A204.1 (cell line): Measurements from ENCODE around the gene ACTMAP.

Experiments used
- FAIRE-seq: peaks from 2 replicates; lab custom pipeline; 2012; peaks lifted over from hg19 to GRCh38; lab: Jason Lieb, UNC

ACTMAP gene

DNA sequence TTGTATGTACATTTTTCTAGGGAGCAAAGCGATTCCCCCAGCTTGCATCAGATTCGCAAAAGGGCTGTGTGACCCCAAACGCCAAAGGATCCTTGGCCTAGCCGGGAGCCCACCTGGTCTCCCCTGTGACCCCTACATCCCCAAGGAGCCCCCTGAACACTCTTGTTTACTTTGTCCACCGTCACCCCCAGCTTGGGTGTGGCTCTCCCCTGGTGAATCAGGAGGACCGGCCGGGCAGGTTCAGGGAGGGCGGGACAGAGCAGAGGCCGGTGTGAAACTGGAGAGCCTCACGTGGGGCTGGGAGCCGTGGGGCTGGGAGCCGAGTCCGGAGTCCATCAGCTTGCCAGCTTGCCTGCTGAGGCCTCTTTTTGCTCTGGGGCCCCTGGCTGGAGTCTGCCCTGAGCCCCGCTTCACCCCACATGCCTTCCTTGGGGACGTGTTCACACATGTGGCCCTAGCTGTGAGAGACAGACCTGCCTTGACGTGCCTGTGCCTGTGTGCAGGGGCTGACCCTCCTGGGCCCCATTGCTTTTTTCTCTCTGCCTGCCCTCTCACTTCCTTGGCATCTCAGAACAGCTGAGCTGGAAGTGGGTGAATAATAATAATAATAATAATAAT, 31.4 kb downstream of the ACTMAP start:
- FAIRE-seq = no peak

DNA sequence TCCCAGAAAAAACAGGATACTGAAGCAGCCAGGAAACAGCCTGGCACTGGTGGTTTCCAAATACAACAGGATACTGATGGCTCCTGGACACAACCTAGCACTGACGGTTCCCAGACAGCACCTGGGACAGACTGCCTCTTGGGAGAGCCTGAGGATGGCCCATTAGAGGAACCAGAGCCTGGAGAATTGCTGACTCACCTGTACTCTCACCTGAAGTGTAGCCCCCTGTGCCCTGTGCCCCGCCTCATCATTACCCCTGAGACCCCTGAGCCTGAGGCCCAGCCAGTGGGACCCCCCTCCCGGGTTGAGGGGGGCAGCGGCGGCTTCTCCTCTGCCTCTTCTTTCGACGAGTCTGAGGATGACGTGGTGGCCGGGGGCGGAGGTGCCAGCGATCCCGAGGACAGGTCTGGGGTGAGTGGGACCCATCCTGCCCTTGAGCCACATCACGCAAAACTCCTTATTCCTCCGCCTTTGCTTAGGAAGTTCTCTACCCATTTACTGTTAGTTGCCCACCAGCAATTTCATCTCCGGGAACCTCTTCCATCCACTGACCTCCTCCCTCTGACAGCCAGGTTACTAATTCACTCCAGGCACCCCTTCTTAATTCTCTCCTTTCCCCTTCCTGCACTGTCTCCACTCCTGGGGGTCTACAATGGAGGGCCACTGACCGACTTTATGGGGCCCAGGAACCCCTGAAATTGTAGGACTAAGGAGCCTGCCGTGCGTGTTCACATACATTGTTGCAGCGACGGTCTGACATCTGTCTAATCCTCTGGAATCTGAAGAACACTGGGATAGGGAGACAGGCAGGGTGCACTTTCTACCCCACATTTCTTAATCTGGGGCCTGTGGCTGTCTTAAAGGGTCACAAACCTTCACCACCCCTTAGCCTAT, 32.1 kb downstream of the ACTMAP start:
- FAIRE-seq = no peak

DNA sequence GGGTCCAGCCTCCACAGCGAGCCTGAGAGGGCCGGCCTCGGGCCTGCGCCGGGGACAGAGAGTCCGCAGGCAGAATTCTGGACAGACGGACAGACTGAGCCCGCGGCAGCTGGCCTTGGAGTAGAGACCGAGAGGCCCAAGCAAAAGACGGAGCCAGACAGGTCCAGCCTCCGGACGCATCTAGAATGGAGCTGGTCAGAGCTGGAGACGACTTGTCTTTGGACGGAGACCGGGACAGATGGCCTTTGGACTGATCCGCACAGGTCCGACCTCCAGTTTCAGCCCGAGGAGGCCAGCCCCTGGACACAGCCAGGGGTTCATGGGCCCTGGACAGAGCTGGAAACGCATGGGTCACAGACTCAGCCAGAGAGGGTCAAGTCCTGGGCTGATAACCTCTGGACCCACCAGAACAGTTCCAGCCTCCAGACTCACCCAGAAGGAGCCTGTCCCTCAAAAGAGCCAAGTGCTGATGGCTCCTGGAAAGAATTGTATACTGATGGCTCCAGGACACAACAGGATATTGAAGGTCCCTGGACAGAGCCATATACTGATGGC, 32.9 kb downstream of the ACTMAP start:
- FAIRE-seq = no peak

DNA sequence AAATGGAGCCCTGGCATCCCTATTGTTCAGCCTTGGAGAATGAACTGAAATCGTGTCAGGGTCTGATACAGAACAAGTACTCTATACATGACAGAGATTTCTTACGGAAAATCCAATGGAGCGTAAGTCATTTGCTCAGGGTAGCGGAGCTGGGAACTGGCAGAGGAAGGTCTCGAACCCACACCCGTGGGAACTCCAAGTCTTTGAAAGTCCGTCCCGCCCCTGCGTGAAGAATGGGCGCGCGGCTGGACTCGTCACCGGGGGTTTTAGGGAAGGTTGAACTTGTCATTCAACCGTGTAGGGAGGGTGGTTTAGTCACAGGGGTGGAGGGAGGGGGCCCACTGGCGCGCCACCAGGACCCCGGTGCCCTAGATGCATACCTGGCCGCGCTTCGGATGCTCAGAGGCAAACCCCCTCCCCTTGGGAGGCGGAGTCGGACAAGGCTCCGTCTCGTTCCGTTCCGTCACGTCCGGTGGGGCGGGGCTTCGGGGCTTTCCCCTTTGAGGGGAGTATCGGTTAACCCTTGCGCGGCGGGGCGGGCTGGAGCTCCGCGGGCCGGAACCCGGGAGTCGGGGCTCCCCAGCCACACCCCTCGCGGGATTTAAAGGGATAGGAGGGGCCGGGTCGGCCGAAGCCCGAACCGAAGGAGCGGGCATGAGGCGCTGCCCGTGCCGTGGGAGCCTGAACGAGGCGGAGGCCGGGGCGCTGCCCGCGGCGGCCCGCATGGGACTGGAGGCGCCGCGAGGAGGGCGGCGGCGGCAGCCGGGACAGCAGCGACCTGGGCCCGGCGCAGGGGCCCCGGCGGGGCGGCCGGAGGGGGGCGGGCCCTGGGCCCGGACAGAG, 33.6 kb downstream of the ACTMAP start, which contains the start of the genes COQ8B and ITPKC:
COQ8B (minus strand) TSS at position 405 of the 843 bp plus-strand sequence. CDS start 2,254 bp downstream, outside the sequence.
ITPKC (plus strand) TSS at position 631 of the 843 bp plus-strand sequence; CDS start at position 655, 24 bp downstream.
- peak; percentile 93 for FAIRE-seq

DNA sequence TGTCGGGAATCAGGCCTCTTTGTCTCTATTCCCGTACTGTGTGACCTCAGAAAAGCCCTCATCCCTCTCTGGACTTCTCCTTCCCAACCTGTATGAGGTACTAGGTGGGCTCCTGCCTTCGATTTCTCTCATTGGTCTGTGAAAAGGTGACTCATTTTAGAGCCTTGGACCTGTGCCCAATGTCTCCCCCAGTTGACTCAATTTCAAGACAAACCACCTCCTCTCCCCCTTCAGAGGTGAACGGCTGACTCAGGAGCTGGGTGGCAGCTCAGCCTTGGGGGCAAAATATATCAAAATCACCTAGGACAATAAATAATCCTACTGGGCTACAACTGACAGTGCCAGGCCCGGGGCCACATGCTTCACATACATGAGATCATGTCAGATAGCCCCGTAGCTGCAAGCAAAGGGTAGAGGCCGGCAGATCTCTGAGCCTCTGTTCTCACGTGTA, 34.2 kb downstream of the ACTMAP start:
- FAIRE-seq = no peak

DNA sequence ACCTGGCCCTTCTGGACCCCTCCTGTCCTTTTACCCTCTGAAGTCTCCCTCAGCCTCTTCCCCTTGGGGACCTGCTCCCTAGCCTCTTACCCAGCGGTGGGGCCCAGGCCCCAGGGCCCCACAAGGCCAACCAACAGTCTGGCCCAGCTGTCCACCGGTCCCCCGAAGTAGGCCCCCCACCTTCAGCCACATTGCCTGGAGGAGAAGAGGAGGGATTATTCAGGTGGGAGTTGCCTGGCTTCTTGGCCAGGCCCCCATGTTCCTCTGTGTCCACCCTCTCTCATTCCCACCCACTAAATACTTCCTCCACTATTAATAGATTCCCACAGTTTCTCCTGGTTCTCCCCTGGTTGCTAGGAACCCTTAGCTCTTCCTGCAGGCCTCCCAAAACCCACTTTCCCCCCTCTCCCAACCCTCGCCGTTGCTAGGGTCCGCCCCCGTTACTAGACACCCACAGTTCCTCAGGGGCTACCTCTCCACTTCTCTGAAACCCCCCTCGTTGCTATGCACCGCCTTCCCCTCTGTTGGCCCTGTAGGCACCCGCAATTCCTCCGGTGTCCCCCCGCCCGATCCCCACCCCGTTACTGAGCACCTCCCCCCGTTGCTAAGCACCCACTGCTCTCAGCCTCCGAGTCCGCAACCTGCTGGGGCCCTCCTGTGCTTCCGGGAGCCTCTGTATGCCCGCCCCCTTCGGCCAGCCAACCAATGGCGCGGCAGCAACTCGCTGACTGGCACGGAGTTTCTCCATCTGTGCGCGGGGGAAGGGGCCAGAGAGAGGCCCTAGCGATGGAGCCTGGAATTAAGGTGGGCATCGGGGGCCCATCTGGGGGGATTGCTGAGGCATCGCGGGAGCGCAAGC, 35.6 kb downstream of the ACTMAP start:
- no peak for FAIRE-seq

DNA sequence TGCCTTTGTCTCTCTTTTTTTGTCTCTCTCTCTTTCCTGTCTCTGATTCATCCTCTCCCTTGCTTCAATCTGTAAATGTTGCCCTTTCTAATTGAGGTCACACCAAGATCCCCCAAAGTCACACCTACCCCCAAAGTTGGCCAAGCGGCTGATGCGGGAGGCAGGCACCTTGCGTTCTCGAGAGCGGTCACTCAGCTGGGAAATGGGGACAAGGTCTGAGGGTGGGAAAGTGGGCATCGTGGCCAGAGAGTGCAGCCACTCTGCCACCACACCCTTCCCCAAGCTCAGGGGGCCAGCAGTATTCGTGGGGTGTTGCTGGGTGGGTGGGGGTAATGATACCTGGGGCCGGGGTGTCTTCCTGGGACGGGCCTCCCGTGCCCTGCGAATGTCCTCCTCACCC, 36.3 kb downstream of the ACTMAP start:
- no peak for FAIRE-seq

DNA sequence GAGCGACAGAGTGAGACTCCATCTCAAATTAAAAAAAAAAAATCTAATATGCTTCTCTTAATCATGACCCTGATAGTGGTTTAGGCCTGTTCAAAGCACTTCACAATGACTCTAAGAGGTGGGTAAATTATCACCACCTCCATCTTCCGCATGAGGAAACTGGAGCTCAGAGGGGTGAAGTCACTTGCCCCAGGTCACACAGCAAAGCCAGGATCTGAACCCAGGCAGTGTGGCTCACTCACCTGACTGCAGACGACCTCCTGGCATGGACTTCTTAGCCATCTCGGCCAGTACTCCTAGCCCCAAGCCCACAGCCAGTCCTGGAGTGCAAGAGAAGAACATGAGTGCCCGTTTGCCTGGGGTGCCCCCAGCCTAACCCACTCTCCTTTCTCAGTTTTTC, 40.5 kb downstream of the ACTMAP start:
- no peak for FAIRE-seq

DNA sequence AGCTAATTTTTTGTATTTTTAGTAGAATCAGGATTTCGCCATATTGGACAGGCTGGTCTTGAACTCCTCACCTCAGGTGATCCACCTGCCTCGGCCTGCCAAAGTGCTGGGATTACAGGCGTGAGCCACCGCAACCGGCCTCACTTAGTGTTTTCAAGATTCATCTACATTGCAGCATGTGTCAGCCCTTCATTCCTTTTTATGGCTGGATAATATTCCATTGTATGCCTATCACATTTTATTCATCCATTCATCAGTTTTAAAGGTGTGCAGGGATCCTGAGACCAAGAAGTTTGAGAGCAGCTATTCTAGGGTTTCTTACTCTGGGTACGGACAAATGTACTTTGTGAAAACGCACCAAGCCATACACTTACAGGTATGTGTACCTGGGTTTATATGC, 42.7 kb downstream of the ACTMAP start:
- FAIRE-seq = no peak

DNA sequence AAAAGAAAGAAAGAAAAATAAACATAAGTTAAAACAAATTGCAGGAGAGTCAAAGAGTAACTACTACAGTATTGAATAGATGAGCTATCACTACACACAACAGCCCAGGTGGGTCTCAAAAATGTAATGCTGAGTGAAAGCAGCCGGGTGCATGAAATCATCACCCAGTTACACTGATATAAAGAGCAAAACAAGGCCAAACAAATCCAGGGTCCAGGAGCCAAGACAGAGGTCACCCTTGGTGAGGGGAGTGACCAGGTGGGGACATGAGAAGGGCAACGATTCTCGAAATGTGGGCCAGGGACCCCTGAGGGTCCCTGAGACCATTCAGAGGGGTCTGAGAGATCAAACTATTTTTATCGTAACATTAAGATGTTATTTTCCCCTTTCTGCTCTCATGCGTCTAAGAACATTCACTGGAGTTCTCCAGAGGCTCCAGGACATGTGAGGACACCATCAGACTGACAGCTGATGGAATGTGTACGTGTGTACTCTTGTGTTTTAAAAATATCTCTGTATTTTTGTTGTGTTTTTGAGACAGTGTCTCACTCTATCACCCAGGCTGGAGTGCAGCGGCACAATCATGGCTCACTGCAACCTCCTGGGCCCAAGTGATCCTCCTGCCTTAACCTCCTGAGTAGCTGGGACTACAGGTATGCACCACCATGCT, 44.2 kb downstream of the ACTMAP start:
- FAIRE-seq = no peak

DNA sequence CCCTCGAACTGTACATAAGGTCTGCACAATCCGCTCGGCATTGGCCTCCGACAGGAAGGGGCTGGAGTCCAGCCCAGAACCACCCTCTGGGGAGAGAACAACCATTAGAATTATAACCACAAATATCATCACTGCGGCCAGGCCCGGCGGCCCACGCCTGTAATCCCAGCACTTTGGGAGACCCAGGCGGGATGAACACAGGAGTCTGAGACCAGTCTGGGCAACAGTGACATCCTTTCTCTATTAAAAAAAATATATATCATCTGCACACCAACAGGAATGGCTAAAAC, 45.0 kb downstream of the ACTMAP start:
- FAIRE-seq = no peak

DNA sequence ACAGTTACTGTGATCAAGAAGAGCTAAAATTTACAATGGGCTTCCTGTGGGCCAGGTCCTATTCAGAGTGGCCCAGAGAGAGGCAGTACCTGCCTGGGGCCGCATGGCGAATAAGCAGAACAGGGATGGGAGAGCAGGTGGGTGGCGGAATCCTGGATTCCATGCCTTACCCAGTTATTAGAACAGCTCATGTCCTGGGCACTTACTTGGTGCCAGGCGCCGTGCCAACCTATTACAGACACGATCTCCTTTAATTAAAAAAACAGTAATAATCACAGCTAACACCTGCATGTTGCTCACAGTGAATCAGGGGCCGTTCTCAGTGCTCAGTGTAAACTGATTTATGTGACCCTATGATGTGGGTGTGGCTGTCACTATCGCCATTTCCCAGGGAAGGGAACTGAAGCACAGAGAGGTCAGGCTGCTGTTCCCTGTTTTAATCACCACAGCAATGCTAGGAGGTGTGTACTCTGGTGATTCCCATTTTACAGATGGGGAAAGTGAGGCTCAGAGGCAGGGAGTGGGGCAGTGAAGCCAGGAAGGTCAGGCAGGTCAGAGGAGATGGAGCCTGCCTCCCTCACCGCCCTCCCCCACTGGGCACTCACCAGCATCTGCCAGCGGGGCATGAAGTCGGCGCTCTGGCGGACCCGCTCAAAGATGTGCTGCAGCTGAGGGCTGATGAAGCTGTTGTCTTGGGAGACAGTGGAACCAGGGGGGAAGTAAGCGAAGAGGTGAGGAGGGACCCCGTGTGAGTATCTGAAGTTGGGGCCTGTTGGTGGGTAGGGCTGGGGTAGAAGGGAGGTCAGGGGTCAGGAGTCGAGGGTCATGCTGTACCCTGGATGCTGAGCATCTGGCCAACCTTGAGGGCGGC, 45.6 kb downstream of the ACTMAP start:
- no peak for FAIRE-seq

DNA sequence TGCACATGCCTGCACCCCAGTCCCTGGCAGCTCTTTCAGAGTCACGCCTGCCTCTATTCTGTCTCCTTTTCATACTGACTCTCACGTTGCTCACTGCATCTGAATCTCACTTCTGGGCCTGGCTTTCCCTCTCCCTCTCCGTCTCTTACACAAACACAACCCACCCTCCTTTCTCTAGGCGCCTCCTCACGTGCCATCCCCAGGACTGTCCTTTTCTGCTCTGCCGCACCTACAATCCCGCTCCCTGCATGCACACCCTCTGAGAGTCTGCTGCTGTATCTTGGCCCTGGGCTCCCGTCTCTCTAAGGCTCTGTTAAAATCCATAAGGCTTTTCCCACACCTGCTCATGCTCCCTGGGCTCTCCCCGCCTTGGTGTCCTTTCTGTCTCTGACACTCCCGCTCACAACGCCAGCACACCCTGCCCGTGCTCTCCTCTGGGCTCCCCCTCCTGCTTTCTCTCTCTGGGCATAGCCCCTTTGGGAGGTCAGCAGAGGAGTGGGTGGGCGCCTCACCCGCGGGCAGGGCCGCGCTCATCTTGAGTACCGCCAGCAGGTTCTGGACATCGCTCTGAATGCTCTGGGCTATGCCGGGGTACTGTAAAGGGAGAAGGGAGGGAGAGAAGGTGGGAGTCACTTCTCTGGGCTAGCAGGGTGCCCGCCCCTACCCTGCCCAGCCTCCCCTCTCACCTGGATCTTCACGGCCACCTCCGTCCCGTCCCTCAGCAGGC, 47.1 kb downstream of the ACTMAP start:
- FAIRE-seq = no peak

DNA sequence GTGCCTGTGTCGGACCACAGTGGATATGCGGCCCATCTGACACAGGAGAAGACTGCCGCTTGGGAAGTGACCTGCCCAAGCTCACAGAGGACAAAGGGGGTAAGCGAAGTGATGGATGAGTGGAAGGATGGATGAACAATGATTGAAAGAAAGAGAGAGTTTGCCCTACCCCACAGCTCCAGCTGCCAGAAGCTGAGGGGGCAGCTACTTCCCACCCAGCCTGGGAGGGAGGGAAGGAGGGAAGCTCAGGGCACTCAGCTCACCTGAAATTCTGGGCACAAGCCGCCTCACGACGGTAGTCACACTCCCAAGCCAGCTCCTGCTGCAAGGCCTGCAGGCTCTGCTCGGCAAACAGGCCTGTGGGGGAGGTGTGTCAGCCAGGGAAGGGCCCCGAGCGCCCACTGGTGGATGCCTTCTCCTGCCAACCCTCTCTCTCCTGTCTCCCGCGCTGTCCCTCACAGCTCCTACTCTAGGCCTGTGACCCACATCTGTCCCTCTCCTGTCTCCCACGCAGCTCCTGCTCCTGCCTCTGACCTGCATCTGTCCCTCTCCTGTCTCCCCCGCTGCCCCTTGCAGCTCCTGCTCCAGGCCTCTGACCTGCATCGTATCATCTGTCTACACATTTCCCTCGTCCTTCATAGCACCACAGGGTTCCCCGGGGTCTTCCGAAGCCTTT, 47.8 kb downstream of the ACTMAP start:
- FAIRE-seq = no peak

DNA sequence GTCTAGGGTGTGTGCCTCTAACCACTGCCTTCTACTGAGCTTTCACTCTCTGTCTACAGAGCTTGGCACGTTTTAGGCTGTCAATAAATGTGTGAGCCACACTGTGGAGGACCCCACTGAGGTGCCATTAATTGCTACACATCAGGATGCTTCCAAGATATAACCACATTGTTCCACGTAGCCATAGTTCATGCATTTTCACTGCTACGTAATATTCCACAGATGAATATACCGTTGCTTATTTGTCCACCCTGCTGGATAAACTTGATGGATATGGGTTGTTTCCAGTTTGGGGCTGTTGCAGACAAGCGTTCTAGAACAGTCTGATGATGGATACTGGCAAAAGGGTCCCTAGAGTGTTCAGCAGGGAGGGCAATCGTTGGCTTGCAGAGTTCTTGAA, 48.5 kb downstream of the ACTMAP start:
- FAIRE-seq = no peak

DNA sequence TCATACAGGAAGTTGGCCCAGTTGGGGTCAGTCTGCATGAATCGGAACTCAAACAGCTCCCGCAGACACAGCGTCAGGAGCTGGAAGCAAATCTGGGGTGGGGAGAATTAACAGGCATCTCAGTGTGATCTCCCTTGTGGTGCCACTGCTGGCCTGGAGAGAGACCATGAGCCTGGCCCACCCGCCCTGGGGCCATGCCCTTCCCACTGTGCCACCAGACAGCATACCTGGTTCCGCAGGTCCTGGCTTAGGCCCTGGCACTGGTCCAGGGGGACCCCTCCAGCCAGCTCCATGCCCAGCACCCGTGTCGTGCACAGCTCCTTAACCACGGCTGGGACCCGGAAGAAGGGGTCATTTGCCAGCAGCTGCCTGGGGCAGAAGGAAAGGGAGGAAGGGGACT, 50.2 kb downstream of the ACTMAP start:
- no peak for FAIRE-seq

DNA sequence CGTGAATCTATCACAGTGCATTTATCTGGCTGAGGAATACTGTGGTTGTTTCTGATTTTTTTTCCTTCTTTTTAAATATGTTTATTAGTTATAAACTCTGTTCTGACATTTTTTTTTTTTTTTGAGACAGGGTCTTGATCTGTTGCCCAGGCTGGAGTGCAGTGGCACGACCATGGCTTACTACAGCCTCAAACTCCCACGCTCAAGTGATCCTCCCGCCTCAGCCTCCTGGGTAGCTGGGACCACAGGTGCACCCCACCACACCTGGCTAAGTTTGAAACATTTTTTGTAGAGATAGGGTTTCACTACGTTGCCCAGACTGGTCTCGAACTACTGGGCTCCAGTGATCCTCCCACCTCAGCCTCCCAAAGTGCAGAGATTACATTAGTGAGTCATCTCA, 53.3 kb downstream of the ACTMAP start:
- FAIRE-seq = no peak

DNA sequence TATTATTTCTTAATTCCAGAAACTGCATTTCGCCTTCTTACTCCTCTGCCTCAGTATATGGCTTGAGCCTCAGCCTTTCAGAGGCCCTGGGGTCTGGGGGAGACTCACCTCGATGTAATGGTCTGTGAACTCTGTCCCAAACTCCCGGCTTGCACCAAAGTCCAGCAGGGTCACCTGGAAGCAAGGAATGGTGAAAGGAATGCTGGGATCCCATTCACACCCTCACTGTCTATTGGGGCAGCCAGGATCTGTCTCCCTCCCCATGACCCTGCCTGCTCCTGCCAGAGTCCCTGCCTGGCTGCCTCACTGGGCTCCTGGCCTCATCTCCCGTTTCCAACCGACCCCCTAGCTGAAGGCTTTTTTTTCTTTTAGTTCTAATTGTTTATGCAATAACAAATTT, 54.4 kb downstream of the ACTMAP start:
- FAIRE-seq = no peak

DNA sequence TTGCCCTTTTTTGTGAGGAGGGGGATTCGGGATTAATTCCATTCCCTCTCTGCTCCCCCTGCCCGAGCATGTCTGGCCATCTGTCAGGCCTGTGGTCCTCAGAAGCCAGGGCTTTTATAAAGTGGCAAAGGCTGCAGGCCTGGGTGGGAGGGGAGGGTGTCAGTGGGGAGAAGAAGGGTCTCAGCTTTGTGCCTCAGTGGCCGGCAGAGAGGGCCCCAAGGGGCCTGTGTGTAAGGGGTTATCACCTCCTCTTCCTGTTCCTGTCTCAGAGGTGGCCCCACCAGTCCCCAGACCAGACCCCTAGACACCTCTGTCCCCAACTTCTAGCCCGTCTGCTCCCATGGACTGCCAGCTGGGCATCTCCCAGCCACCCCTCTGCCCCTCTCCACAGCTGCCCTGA, 56.4 kb downstream of the ACTMAP start:
- FAIRE-seq = no peak
